Measurements from ENCODE around the gene KRTAP5-2. TPM values are rescaled to one million over a fixed set of nuclear protein-coding genes. Genes with fewer than 3 reads are reported as not detected.

Gene KRTAP5-2
- total RNA-seq, 1 experiment from 2014 or later, result not detected

DNA sequence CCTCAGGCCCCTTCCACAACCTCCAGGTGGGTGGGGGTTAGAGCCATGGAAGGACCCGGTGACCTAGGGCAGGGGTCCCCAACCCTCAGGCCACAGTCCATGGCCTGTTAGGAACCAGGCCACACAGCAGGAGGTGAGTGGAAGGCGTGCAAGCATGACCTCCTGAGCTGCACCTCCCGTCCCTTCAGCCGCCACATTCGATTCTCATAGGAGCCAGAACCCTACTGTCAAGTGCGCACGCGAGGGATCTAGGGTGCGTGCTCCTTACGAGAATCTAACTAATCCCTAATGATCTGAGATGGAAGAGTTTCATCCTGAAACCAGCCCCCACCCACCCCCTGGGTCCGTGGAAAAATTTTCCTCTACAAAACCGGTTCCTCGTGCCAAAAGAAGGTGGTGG is 27.4 kb upstream of the KRTAP5-2 start:
- H3T11ph ChIP-seq (ENCODE audit: low read length), result no peak overlapping the region
- H2BK12ac ChIP-seq (ENCODE audit: insufficient read length, low read depth, low read length), result no peak overlapping the region
- H4K91ac ChIP-seq (ENCODE audit: insufficient read length, low read depth, low read length), result no peak overlapping the region
- peaks cover 58% of the 10 kb centered on the region for H3K27me3 Mint-ChIP-seq (ENCODE audit: low read depth)
- no peak overlapping the region for H4K5ac ChIP-seq (ENCODE audit: insufficient read length, low read depth, low read length)
- no peaks in the 10 kb centered on the region for H3K79me2 ChIP-seq (ENCODE audit: insufficient read depth, low read length)
- H3K23me2 ChIP-seq (ENCODE audit: insufficient read length, low read depth, low read length, poor library complexity, severe bottlenecking), result no peaks in the 10 kb centered on the region
- H3K79me1 ChIP-seq (ENCODE audit: insufficient read depth, low read depth, low read length, poor library complexity, severe bottlenecking), result no peaks in the 10 kb centered on the region
- H2AK5ac ChIP-seq (ENCODE audit: insufficient read length, low read length), result no peak overlapping the region
- no peak overlapping the region for H3K9ac ChIP-seq (ENCODE audit: extremely low read depth, insufficient read length, low read length)
- H3K27ac Mint-ChIP-seq, result no peak overlapping the region
- peaks cover 3 to 11% of the 10 kb centered on the region in 2 experiments for H3K4me1 Mint-ChIP-seq
- H3K27ac ChIP-seq (ENCODE audit: insufficient read length, low read depth, low read length), result no peak overlapping the region
- no peaks in the 10 kb centered on the region; the same call in 1 of the 2 replicates for H3K27me3 ChIP-seq (ENCODE audit: insufficient read depth, low read length)
- no CpG with 5 or more reads among the region's 13 CpGs for WGBS (ENCODE audit: extremely low coverage, insufficient read length, low lambda C conversion rate)
- no peak overlapping the region for H3K4me2 ChIP-seq (ENCODE audit: insufficient read depth, insufficient read length, low read length)
- no peak overlapping the region for H4K8ac ChIP-seq (replicated peaks; ENCODE audit: insufficient read length, low read depth, low read length)
- no peak overlapping the region for H3K23ac ChIP-seq (ENCODE audit: insufficient read length, low read depth, low read length)
- TF ChIP-seq, protein P1, sequence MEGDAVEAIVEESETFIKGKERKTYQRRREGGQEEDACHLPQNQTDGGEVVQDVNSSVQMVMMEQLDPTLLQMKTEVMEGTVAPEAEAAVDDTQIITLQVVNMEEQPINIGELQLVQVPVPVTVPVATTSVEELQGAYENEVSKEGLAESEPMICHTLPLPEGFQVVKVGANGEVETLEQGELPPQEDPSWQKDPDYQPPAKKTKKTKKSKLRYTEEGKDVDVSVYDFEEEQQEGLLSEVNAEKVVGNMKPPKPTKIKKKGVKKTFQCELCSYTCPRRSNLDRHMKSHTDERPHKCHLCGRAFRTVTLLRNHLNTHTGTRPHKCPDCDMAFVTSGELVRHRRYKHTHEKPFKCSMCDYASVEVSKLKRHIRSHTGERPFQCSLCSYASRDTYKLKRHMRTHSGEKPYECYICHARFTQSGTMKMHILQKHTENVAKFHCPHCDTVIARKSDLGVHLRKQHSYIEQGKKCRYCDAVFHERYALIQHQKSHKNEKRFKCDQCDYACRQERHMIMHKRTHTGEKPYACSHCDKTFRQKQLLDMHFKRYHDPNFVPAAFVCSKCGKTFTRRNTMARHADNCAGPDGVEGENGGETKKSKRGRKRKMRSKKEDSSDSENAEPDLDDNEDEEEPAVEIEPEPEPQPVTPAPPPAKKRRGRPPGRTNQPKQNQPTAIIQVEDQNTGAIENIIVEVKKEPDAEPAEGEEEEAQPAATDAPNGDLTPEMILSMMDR (conservative IDR thresholded peaks at IDR 0.05), result no peak
- H2AFZ ChIP-seq (ENCODE audit: low read length), result no peak overlapping the region
- no peaks in the 10 kb centered on the region for H4K20me1 ChIP-seq (ENCODE audit: control insufficient read depth, insufficient read depth, insufficient read length)
- no peak overlapping the region for H3K56ac ChIP-seq (ENCODE audit: insufficient read length, low read depth, low read length)
- no peak overlapping the region for H2BK120ac ChIP-seq (ENCODE audit: low read depth, low read length, poor library complexity, severe bottlenecking)
- no peaks in the 10 kb centered on the region for H3K9me3 ChIP-seq (ENCODE audit: control insufficient read depth, low read depth, low read length)
- H3K4me1 ChIP-seq (ENCODE audit: insufficient read depth, low read length), result no peaks in the 10 kb centered on the region
- no peak for DNase-seq
- no peak overlapping the region for H3K18ac ChIP-seq (ENCODE audit: insufficient read length, low read depth, low read length)
- no peak overlapping the region for H2BK20ac ChIP-seq (ENCODE audit: low read depth, low read length, poor library complexity, severe bottlenecking)
- no peak overlapping the region for H3K4me3 Mint-ChIP-seq
- no peaks in the 10 kb centered on the region for H3K36me3 Mint-ChIP-seq (ENCODE audit: insufficient read depth in 1 of 3, low read depth in 3 of 3)
- no peak overlapping the region for H3K4ac ChIP-seq (ENCODE audit: low read depth, low read length)
- no peaks in the 10 kb centered on the region; a peak in 1 of 5 replicates for H3K9me3 Mint-ChIP-seq
- H2BK5ac ChIP-seq (ENCODE audit: insufficient read length, low read length), result no peak overlapping the region
- no peak overlapping the region for H3K14ac ChIP-seq (ENCODE audit: insufficient read depth, low read length)
- no peak overlapping the region for H2BK15ac ChIP-seq (ENCODE audit: low read depth, low read length)

Measured in H9 (cell line).